AG09309 (cell line): ENCODE results near the gene MCM5.
A peak's percentile ranks its signal among the peaks of the same experiment; 100 is the strongest.

Experiments used
- DNase-seq: peaks from one replicate; pipeline ENCODE4 v3.0.0-alpha.2; 2010; ENCODE audit warnings: low read depth
- H3K4me3 ChIP-seq: 2 replicates; pipeline ENCODE4 v1.5.1; 2011; ENCODE audit warnings: mild to moderate bottlenecking, low read depth, low read length, moderate library complexity; ENCODE audit not compliant: control insufficient read depth
- TF ChIP-seq, protein P1 (sequence below): IDR thresholded peaks from 2 replicates; pipeline ENCODE4 v1.5.1; 2011; ENCODE audit warnings: mild to moderate bottlenecking, low read depth, low read length, inconsistent platforms; ENCODE audit not compliant: insufficient read depth, control insufficient read depth; ENCODE audit errors: missing control alignments

Gene MCM5

DNA sequence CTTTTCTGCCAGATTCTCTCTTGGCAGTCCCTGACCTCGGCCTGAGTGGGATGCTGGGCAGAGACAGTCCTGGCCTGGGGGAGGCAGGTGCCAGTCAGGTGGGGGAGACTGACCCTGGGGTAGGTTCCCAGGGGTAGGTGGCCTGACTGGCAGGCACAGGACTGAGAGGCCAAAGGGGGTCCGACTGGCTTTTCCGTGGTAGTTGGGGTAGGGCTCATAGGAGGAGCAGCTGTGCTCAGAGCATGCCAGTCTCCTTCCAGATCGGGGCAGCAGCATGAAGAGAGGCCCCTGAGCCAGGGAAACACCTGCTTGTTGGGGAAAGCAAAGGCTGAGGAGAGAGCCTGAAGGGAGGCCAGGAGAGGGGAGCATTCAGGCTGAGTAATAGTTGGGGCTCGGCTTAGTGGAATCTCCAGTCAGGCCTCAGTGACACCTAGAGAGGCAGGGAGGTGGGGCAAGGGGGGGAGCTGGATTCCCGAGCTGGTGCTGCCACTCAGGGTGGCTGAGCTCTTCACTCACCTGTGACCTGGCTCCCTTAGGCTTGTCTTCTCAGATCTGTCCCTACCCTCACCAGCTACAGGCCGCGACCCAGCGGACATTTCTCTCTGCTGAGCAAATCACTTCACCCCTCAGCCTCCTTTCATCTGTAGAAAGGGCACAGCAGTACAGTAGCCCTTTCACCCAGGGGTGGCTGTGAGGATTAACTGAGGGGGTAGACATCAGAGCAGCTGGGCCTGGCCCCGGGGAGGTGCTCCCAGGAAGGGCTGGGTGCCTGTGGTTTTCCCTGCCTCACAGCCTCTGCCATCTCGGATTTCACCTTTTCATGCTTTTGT is 26.2 kb downstream of the MCM5 start:
- DNase-seq, result no peak
- H3K4me3 ChIP-seq, result no peak overlapping the region
- TF ChIP-seq, protein P1, sequence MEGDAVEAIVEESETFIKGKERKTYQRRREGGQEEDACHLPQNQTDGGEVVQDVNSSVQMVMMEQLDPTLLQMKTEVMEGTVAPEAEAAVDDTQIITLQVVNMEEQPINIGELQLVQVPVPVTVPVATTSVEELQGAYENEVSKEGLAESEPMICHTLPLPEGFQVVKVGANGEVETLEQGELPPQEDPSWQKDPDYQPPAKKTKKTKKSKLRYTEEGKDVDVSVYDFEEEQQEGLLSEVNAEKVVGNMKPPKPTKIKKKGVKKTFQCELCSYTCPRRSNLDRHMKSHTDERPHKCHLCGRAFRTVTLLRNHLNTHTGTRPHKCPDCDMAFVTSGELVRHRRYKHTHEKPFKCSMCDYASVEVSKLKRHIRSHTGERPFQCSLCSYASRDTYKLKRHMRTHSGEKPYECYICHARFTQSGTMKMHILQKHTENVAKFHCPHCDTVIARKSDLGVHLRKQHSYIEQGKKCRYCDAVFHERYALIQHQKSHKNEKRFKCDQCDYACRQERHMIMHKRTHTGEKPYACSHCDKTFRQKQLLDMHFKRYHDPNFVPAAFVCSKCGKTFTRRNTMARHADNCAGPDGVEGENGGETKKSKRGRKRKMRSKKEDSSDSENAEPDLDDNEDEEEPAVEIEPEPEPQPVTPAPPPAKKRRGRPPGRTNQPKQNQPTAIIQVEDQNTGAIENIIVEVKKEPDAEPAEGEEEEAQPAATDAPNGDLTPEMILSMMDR, result no peak

DNA sequence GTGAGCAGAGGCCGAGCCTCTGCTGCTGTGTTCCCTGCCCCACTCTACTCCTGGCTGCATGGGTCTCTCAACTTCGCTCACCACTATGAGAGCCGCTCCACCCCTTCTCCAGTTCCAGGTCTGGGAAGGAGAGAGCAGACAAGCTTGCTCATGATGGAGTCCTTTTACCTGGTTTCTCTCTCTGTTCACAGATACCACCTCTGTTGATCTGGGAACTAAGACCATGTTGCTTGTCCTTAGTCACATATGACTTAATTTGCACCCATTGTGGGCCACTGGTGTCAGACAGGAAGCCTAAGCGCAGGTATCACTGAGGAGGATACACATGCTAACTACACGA is 26.8 kb downstream of the MCM5 start:
- H3K4me3 ChIP-seq, result no peak overlapping the region
- TF ChIP-seq, protein P1, result no peak
- no peak for DNase-seq

DNA sequence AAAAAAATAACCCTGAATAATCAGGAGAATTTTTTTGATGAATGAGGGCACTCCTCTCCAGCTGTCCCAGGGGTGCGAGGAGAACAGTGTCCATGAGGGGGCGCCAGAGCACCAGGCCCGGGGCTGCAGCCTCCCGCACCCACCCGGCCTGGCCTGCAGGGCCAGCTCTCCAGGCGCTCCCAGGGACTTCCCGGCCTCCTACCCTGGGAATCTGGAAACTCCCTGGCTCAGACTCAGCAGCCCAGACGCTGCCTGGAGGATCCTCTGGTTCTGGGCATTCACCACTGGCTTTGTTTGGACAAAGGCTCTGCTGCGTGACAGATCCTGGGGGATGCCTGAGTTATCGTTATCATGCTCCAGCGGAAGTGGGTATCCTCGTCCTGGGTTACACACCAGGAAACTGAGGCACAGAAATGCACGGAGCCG is 31.0 kb downstream of the MCM5 start:
- TF ChIP-seq, protein P1, result peak; percentile 99
- DNase-seq, result peak; percentile 68
- H3K4me3 ChIP-seq, result no peak overlapping the region

DNA sequence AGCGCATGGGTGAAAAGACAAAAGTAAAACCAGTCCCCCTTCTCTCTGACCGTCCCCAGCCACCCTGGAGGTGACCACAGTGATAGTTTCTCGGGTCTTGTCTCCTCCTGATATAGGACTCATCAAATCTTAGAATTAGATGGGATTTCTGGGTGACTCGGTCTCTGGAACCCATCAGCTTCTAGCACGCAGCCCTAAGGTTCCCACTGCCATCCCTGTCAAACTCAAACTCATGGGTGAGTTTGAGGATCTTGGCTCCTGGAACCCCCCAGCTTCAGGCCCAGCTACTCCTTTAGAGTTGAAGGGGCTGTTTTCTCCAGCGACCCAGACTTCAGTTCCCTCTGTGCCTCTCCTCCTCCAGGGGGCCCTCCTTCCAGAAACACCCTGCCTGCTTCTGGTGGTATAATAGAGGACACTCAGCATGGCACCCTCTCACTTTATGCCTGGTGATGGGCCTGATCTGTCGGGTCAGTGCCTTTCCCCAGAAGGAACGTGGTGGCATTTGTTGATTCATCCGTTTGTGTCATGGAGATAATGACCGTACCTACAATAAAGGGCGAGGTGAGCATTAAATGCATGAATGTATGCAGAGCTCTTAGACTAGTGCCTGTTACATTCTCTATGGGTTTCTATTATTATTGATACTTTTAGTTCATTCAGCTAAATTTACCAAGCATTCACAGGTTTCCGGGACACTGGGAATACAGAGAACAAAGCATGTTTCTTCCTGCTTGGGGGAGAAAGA is 31.7 kb downstream of the MCM5 start:
- TF ChIP-seq, protein P1, result peak; percentile 28
- no peak overlapping the region for H3K4me3 ChIP-seq
- no peak for DNase-seq

DNA sequence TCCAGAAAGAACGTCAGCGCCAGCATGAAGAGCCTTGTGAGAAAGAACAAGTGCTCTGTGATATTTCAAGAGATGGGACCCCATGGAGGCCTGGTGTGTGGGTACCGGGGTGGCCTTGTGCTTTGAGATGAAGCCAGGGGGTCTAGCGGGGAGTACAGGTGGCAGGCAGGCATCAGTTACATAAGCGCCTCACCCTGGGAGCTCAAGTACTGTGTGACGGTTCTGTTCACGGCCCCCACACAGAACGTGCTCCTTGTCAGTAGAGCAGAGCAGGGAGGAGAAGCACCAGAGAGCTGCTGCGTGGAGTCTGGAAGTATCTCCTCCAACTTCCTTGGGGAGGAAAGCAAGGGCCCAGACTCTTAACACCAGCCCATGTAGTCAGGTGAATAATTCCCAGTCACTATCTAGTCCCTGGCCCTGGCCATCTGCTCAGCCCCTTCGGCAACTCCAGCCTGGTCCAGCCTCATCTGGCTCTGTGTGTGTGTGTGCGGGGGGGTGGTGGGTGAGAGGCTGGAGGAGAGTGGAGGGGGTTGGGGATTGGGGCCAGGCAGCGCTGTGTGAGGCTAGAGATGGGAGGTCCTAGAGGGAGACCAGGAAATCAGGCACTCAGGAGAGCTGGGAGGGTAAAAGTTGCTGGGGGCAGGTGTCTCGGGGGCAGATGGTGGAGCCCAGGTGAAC is 32.4 kb downstream of the MCM5 start:
- TF ChIP-seq, protein P1, result no peak

DNA sequence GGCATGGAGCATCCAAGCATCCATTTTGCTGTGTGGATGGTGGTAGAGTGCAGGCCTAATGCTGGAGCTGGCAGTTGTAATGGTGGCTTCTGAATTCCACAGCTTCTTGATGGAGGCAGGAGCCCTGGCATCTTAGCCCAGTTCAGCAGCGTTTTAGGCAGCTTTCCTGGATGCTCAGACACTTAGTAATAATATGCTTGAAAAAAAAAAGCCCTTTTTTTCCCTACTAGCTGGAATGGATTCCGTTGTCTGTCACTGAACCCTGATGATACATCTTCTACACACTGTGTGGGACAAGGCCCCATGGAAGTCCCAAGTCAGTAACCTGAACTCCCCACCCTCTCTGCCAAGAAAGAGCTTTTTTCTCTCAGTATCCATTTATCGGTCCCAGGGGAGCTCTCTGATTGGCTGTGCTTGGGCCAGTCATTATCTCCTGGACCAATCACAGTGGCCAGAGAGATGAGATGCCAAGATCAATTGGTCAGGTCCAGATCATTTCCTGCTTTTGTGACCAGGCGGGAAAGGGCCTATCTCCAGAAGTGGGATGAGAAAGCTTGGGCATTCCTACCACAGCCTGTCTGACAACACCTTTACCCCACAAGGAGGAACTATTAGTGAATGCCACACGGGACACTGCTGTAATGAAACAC is 34.2 kb downstream of the MCM5 start:
- TF ChIP-seq, protein P1, result no peak
- DNase-seq, result no peak
- H3K4me3 ChIP-seq, result no peak overlapping the region

More for the DNA sequence above, 32.4 kb downstream of the MCM5 start:
- H3K4me3 ChIP-seq, result no peak overlapping the region
- DNase-seq, result no peak
